ENCODE results near the gene AP2A2. TPM values are rescaled to one million over a fixed set of nuclear protein-coding genes. Genes with fewer than 3 reads are reported as not detected.

AP2A2 gene
- total RNA-seq, 1 donor from 2014 or later, result 105 TPM

DNA sequence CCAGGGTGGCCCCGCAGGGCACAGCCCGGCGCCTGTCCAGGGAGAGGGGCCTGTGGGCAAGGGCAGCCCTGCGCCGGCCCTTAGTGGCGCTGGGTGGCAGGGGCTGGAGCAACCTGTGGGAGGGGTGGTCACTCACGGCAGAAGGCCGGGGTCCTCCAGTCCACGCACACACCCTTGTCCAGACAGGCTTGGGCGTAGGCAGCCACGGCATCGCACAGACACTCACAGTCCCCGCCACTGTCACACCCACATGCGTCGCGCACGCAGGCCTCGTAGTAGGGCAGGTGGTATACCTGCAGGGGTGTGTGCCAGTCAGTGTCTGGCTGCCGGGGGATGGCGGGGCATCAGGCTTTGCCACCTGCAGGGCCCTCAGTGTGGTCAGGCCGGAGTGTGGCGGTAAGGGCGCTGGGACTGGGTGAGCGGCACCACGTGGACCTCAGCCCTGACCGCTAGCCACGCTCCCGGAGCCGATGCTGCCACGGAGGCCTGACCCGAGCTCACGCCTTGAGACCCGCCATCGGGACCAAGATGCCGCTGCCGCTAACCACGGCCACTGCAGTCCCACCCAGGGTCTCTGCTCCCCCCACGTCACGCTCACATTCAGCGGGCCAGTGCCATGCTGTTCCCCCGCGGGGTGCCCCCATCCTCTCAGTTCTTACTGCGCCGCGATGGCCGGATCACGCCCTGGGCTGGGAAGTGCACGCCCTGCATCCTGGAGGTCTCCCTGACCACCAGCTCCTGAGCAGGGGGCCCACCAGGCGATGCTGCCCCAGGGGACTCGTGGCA is 98.3 kb downstream of the AP2A2 start:
- no peak overlapping the region for H3K4me3 ChIP-seq (ENCODE audit: insufficient read depth, low read depth, low read length)
- no peak overlapping the region for H2AFZ ChIP-seq (ENCODE audit: low read depth, low read length)
- H4K20me1 ChIP-seq (ENCODE audit: insufficient read depth, low read length), result peaks cover 33% of the 10 kb centered on the region
- Mint-ChIP-seq H3K27ac (ENCODE audit: unreplicated experiment) (no peak overlapping the region), H3K4me1 (ENCODE audit: low read depth, unreplicated experiment) (no peaks in the 10 kb centered on the region), H3K9me3 (ENCODE audit: unreplicated experiment) (no peaks in the 10 kb centered on the region), H3K36me3 (ENCODE audit: low read depth, unreplicated experiment) (no peaks in the 10 kb centered on the region), H3K27me3 (ENCODE audit: low read depth, unreplicated experiment) (no peaks in the 10 kb centered on the region), H3K4me3 (ENCODE audit: unreplicated experiment) (no peak overlapping the region)
- no peaks in the 10 kb centered on the region for H3K79me2 ChIP-seq (ENCODE audit: insufficient read depth, low read length)
- no peak for TF ChIP-seq EZH2 (IDR thresholded peaks at IDR 0.05; ENCODE audit: insufficient read depth, low read length)
- TF ChIP-seq, protein P1, sequence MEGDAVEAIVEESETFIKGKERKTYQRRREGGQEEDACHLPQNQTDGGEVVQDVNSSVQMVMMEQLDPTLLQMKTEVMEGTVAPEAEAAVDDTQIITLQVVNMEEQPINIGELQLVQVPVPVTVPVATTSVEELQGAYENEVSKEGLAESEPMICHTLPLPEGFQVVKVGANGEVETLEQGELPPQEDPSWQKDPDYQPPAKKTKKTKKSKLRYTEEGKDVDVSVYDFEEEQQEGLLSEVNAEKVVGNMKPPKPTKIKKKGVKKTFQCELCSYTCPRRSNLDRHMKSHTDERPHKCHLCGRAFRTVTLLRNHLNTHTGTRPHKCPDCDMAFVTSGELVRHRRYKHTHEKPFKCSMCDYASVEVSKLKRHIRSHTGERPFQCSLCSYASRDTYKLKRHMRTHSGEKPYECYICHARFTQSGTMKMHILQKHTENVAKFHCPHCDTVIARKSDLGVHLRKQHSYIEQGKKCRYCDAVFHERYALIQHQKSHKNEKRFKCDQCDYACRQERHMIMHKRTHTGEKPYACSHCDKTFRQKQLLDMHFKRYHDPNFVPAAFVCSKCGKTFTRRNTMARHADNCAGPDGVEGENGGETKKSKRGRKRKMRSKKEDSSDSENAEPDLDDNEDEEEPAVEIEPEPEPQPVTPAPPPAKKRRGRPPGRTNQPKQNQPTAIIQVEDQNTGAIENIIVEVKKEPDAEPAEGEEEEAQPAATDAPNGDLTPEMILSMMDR (IDR thresholded peaks at IDR 0.05; ENCODE audit: insufficient read depth, low read depth, low read length), result no peak
- no peak for FAIRE-seq
- no peak overlapping the region for H3K27ac ChIP-seq (ENCODE audit: low read depth, low read length)
- H3K27me3 ChIP-seq (ENCODE audit: insufficient read depth, low read length), result no peaks in the 10 kb centered on the region
- H3K4me1 ChIP-seq (ENCODE audit: insufficient read depth, low read length), result no peaks in the 10 kb centered on the region
- no peak for DNase-seq (ENCODE audit: low read depth)
- no peak overlapping the region for H3K4me2 ChIP-seq (ENCODE audit: low read length)
- no peaks in the 10 kb centered on the region for H3K9me3 ChIP-seq (ENCODE audit: insufficient read depth, low read depth, low read length)
- no peak overlapping the region for H3K9ac ChIP-seq (ENCODE audit: low read length)
- H3K36me3 ChIP-seq (ENCODE audit: insufficient read depth, low read length), result no peaks in the 10 kb centered on the region

- FAIRE-seq (no peak), DNase-seq (ENCODE audit: low read depth) (no peak)
- no peaks in the 10 kb centered on the region for H3K9me3 ChIP-seq (ENCODE audit: insufficient read depth, low read depth, low read length)
- peaks cover 25% of the 10 kb centered on the region for H4K20me1 ChIP-seq (ENCODE audit: insufficient read depth, low read length)
- Mint-ChIP-seq H3K9me3 (ENCODE audit: unreplicated experiment) (no peaks in the 10 kb centered on the region), H3K27ac (ENCODE audit: unreplicated experiment) (no peak overlapping the region), H3K36me3 (ENCODE audit: low read depth, unreplicated experiment) (no peaks in the 10 kb centered on the region), H3K27me3 (ENCODE audit: low read depth, unreplicated experiment) (no peaks in the 10 kb centered on the region), H3K4me1 (ENCODE audit: low read depth, unreplicated experiment) (no peaks in the 10 kb centered on the region), H3K4me3 (ENCODE audit: unreplicated experiment) (no peak overlapping the region)
- H3K4me1 ChIP-seq (ENCODE audit: insufficient read depth, low read length), result no peaks in the 10 kb centered on the region
- H3K9ac ChIP-seq (ENCODE audit: low read length), result no peak overlapping the region
- no peak overlapping the region for H3K27ac ChIP-seq (ENCODE audit: low read depth, low read length)
- H3K4me2 ChIP-seq (ENCODE audit: low read length), result no peak overlapping the region
- H2AFZ ChIP-seq (ENCODE audit: low read depth, low read length), result no peak overlapping the region
- no peak for TF ChIP-seq EZH2 (IDR thresholded peaks at IDR 0.05; ENCODE audit: insufficient read depth, low read length)
- TF ChIP-seq, protein P1 (IDR thresholded peaks at IDR 0.05; ENCODE audit: insufficient read depth, low read depth, low read length), result no peak
- H3K79me2 ChIP-seq (ENCODE audit: insufficient read depth, low read length), result no peaks in the 10 kb centered on the region
- no peaks in the 10 kb centered on the region for H3K27me3 ChIP-seq (ENCODE audit: insufficient read depth, low read length)
- no peaks in the 10 kb centered on the region for H3K36me3 ChIP-seq (ENCODE audit: insufficient read depth, low read length)
- no peak overlapping the region for H3K4me3 ChIP-seq (ENCODE audit: insufficient read depth, low read depth, low read length)
These were observed 99.1 kb downstream of the AP2A2 start for GRCh38 chr11:1024597-1025409.
